Stimulated activated CD4-positive, alpha-beta T cell treated with anti-CD3 and anti-CD28 coated beads, Interleukin-4, amount 100 ng/mL, for 1 hour (primary cell): ENCODE measurements around the gene CLEC16A.
"Not testable (repeated sequence)": the region's sequence is repeated elsewhere in the genome, so short reads cannot be mapped to it uniquely, and the experiment has no call there.

ENCODE experiments used
- DNase-seq: peaks from one replicate; pipeline ENCODE4 v3.0.0-alpha.2; 2020

The CLEC16A gene

GRCh38 chr16:11089504-11090124, 145.2 kb downstream of the CLEC16A start:
- DNase-seq = no peak

GRCh38 chr16:11090232-11090631, 145.9 kb downstream of the CLEC16A start:
- DNase-seq = no peak

DNA sequence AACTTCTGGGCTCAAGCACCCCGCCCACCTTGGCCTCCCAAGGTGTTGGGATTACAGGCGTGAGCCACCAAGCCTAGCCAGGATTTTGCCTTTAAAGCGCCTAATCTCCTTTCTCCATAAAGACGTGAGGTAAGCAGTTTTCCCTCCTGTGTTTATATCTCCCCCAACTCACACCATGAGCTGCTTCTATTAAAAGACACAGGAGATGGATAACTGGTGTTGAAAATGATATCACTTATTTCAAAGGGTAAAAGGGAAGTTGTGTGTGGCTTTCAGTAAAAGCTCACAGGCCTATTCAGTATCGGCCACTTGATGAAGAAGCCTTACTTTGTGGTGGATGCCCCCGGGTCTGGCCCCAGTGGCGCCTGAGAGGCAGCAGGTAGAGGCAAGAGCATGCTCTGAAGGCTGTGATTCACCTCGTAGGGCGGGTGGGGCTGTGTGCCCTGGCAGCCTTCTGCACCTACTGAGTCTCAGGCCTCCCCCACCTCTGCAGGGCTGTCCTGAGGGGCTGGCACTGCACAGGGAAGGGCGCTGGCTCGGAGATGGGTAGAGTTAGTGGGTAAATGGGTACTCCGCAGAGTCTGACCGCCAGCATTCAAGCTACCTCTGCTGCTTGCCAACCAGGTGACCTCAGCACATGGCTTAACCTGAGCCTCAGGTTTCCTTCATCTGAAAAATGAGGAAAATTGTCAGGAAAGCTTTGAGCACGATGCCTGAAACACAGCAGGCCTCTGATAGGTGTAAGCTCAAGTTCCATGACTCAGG, 146.8 kb downstream of the CLEC16A start:
- no peak for DNase-seq

DNA sequence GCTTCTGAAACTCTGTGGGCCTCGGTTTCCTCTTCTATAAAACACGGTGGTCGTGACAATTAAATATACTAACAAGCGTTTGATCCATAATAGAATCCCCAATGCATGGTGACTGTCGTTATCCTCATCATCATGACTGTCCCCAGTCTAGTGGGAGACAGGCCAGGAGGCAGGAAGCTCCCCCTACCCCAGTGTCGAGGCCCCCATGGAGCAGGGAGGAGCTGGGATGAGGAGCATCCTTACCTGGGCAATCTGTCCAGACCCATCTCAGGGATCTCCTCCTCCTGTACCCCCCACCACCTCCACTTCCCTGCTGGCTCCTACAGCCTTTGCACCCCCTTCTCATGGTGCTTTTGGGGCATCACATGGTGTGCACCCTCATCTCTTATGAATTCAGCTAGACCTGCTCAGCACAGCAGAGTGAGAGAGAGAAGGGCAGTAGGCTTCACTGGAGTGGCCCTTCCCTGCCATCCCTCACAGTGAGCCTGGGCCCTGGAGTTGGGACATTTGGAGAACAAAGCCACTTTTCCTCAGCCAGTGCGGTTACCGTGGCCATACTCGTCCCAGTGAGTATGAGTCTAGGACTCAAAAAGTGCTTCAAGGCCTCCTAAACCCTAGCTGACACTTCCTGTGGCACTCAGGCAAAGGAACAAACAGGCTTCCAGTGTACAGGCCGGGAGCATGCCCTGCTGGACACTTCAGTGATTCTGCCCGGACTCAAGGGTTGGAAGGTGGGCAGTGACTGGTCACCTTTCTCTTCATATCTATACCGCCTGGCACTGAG, 148.6 kb downstream of the CLEC16A start:
- DNase-seq = no peak

DNA sequence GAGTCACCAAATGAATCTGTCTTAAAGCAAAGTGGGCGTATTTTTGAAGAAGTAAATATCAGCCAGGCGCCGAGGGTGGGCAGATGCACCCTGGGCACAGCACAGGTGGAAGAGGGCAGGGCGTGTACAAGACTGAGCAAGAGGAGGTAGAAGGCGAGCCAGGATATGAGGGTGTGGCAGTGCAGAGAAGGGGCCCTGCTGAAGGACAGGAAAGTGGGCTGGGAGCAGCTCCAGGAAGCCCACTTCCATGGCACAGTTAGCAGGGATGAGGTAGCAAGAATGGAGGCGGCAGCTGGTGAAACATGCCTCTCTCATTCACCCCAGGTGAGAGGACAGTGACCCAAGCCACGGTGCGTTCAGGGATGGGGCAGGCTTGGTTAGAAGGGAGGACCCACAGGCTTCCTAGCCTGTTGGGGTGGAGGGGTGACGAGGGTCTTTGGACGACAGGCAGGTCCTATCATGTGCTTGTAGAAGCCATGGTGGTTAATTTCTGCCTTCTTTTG, 149.3 kb downstream of the CLEC16A start:
- DNase-seq = no peak

GRCh38 chr16:11094075-11094856, 149.9 kb downstream of the CLEC16A start:
- DNase-seq = peak; percentile 52

DNA sequence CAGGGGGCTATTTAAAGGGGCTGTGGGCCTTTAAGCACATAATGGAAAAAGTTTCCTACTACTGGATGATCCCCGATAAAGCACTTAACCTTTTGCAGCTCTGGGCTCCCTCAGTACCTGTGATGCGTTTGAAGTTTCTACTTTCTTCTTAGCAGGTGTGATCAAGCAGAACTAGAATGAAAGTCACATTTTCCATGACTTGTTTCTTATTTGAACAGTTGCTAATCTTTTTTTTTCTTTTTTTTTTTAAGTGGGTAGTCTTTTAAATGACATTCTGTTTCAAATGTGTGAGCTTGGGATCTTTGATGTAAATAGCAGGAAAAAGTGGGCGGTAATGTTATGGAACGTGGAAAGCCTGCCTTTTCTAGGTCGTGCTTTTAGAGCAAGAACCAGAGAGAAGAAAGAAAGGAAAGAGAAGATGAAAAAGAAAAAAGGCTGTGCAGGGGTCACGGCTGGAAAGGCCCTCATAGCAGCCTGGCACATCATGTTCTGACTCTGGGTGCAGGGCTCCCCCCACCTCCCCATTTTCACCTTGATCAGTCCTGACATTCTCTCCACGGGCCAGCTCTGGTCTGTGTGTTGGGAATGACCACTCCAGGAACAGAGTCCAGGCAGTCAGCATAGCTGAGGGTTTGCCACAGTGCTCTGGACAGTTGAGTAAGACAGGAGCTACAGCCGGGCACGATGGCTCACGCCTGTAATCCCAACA, 150.6 kb downstream of the CLEC16A start:
- peak; percentile 38 for DNase-seq

DNA sequence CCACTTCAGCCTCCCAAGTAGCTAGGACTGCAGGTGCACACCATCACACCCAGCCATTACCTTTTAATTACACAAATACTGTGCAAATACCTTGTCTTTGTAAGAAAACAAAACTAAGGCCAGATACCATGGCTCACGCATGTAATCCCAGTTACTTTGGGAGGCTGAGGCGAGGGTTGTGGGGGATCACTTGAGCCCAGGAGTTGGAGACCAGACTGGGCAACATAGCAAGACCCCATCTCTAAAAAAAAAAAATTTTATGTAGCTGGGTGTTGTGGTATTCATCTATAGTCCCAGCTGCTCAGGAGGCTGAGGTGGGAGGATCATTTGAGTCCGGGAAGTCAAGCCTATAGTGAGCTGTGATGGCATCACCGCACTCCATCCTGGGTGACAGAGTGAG, 151.6 kb downstream of the CLEC16A start:
- no peak for DNase-seq

DNA sequence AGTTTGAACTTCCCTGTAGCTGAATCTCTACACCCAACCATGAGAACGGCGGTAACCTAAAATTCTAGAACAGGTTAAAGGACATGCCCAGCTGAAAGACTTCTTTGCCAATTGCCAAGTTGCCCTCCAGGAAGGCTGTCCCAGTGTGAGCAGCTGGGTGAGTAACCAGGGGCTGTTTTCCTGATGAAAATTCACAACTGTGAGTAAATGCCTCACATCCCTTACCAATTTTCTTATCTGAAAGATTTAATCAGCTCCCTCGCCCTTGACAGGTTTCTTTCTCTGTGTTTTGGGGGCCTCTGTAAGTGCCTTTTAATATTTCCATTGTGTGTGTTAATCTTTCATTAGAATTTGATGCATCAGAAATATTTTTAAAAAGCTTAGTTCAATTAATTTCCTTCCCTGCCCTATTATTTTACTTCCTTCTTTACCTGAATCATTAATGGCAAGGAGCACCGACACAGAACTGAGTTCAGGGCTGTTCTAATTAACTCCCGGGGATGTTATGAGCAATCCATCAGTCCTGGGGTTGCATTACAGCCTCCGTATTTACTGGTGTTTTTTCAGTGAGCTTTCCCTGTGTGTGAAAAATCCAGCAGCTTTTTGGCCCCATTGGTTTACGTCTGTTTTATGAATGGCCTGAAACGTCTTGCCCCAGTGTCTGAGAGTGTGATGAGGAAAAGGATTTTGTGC, 152.9 kb downstream of the CLEC16A start:
- DNase-seq = no peak

DNA sequence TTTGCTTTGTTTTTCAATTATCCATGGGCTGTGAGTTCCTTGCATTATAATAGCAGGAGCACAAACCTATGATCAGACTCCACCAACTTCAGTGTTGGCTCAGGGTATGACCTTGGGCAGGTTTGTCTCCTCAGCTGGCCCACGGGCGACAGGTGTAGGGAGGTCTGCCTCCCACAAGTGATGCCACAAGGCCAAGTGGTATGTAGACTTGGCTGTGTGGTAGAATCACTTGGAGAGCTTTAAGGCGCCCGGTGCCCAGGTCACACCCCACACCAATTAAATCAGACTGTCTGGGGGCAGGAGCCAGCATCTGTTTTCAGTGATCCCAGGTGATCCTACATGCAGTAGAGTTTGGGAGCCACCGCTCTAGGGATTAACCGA, 153.4 kb downstream of the CLEC16A start:
- no peak for DNase-seq

GRCh38 chr16:11098601-11099390, 154.4 kb downstream of the CLEC16A start:
- no peak for DNase-seq

- no peak for DNase-seq
These were observed 155.4 kb downstream of the CLEC16A start for GRCh38 chr16:11099672-11100205.

DNA sequence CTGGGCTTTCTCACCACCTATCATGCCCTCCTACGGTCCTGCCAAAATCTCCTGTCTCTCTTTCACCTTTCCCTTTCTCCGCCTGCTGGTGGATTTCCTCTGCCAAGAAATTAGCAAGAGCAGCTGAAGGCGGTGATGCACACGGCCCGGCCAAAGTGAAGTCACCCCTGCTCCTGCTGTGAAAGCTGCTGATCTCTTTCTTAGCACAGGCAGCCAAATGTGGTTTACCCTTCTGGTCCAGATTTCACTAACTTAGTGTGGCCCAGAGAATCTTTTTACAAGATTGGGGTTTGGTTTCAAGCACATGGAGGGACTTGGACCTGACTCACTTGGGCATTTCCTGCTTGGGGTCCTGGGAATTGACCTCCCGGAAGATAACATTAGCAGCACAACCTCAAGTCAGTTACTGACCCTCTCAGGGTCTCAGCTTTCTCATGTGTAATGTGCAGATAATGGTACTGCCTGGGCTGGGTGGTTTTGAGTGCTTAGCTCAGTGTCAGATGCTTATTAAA, 155.9 kb downstream of the CLEC16A start:
- no peak for DNase-seq

DNA sequence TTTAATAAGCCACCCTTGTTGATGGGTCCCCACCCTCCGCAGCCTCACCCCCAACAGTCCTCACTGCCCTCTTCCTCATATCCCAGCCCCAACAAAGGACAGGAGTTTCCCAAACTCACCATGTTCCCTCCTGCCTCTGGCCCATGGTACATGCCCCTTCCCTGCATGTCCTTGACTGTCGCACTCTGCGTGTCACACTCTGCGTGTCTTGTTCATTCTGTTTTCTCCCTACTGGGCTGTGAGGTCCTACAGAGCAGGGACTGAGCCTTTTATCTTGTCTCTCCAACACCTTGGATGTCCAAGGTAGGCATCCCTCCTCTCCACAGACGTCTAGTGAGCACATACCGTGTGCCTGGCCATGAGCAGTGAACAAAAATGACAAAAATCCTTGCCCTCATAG, 156.9 kb downstream of the CLEC16A start:
- no peak for DNase-seq

GRCh38 chr16:11101695-11102522, 157.5 kb downstream of the CLEC16A start:
- DNase-seq = no peak

GRCh38 chr16:11102523-11102898, 158.1 kb downstream of the CLEC16A start:
- DNase-seq = no peak

DNA sequence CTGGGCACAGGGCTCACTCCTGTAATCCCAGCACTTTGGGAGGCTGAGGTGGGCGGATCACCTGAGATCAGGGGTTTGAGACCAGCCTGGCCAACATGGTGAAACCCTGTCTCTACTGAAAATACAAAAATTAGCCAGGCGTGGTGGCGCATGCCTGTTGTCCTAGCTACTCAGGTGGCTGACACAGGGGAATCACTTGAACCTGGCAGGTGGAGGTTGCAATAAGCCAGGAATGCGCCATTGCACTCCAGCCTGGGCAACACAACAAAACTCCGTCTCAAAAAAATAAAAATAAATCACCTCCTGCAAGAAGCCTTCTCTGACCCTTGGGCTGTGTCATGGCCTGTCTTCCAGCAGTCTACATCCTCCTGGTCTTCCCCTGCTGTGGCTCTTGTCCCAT, 158.9 kb downstream of the CLEC16A start:
- DNase-seq = not testable (repeated sequence)

- DNase-seq = no peak
These were observed 160.0 kb downstream of the CLEC16A start for GRCh38 chr16:11104168-11105037.
